ENCODE measurements around the gene MRPS9.

The MRPS9 gene

GRCh38 chr2:105078906-105079495, 41.1 kb downstream of the MRPS9 start:
- DNase-seq (ENCODE audit: low read depth in 2 of 3, low spot score in 2 of 3) = no peak

- no peak for DNase-seq (ENCODE audit: low read depth in 2 of 3, low spot score in 2 of 3)
These were observed 42.6 kb downstream of the MRPS9 start for GRCh38 chr2:105080461-105080860.

DNA sequence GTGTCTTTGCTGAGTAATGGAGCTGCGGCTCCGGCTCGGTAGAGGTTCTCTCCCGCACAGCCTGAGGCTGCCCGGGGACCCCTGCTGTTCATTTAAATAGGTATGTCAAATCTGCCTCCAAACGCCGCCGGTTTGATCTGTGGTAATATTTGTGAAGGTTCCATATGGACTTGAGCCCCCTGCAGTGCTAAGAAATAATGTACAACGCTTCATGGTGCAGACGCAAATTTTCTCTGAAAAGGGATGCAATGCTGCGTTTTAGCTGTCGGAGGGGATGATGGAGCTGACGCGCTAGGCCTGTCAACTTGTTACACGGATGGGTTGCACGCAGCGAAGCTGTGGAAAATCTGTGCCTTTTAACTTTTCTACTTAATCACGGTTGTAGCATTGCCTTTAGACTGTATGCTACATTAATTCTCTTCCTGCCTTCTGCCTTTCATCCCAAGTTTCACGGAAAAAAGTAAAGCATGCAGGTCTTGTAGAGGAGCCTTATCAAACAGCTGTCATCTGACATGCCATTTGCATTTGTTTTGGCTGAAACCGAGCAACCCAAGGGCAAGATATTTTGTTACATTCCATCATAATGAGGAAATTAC, 43.2 kb downstream of the MRPS9 start:
- DNase-seq (ENCODE audit: low read depth in 2 of 3, low spot score in 2 of 3) = no peak

- DNase-seq (ENCODE audit: low read depth in 2 of 3, low spot score in 2 of 3) = no peak
These were observed 44.2 kb downstream of the MRPS9 start for GRCh38 chr2:105082107-105082506.

GRCh38 chr2:105085525-105085924, 47.7 kb downstream of the MRPS9 start:
- no peak for DNase-seq (ENCODE audit: low read depth in 2 of 3, low spot score in 2 of 3)

- no peak for DNase-seq (ENCODE audit: low read depth in 2 of 3, low spot score in 2 of 3)
These were observed 49.4 kb downstream of the MRPS9 start for GRCh38 chr2:105087273-105087672.

GRCh38 chr2:105090091-105090490, 52.2 kb downstream of the MRPS9 start:
- DNase-seq (ENCODE audit: low read depth in 2 of 3, low spot score in 2 of 3) = no peak

DNA sequence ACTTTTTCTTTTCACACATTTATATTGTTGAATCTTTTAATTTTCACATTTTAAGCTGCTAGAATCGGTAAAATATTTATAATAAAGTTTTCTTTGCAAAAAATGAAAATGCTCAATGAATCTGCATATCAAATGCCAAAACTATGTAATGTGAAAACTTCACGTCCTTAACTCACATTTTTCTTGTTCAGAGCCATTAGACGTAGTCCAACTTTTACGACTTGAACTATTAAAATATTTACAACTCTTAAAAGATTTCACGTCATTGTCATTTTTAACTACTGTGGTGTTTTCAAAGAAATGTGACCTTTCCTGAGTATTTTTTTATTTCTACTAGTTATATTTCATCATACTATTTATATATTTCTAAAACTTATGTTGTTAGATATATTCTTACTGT, 54.9 kb downstream of the MRPS9 start:
- no peak for DNase-seq (ENCODE audit: low read depth in 2 of 3, low spot score in 2 of 3)

- no peak for DNase-seq (ENCODE audit: low read depth in 2 of 3, low spot score in 2 of 3)
These were observed 61.3 kb downstream of the MRPS9 start for GRCh38 chr2:105099153-105099552.

DNA sequence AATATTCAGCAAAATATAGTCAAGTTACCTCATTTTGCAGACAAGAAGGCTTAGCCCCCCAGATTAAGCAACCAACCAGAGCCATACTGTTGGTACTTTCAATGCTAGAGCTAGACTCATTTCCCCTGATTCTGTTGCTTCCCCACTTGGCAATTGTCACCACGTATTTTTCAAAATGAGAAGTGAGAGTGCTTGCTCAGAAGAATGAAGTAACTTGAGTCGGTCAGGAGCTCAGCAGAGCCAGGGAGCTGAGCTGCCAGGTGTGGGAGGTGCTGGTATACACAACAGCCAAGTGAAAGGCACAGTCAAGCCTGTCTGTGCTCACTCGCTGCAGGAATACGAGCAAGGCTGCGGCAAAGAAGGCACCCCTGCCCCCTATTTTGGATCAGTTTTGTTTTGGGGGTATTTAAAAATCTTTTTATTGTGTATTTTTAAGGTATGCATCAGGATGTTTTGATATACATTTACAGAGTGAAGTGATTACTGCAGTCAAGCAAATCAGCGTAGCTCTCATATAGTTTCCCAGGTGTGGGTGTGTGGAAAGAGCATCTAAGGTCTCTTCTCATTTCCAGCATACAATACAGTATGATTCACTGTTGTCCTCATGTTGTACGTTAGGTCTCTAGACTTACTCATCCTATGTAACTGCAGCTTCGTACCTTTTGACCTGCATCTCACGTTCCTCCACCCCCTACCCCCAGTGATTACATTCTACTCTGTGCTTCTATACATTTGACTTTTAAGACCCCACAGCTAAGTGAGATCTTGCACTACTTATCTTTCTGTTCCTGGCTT, 62.4 kb downstream of the MRPS9 start:
- no peak for DNase-seq (ENCODE audit: low read depth in 2 of 3, low spot score in 2 of 3)

DNA sequence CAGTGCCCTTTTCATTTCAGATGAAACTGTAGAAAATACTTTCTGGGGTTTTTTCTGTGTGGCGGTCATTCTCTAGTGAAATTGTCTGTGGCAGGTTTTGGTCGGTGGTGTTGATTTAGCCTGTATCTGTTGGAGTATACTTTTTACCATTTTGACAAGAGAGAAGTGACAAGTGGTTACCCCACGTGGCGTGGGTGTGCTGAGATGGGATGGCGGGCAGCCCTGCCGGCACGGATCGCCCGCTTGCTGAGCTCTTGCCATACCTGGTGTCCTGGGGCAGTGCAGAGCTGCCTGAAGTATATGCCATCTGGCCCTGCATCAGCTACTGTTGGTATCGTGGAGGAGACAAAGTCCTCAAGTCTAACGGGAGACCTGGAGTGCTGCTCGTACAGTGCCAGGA, 64.1 kb downstream of the MRPS9 start:
- no peak for DNase-seq (ENCODE audit: low read depth in 2 of 3, low spot score in 2 of 3)

DNA sequence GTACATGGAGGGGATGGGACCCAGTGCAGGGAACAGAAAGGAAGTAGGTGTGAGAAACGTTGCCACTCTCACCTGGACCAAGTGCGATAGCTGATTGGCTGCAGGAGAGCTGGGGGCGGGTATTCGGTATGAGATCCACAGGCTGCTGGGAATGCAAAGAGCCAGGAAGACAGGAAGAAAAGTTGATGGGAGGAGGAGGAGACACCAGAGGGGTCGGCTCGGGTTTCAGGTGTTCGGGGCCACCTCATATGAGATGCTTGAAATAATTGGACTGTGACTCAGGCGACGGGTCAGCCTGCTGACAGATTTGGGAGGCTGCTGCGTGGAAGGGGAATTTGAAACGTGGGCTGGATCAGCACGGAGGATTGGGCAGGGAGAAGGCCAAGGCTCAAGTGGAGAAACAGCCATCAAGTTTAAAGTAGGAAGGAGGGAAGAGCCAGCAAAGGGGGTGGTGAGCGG, 65.1 kb downstream of the MRPS9 start:
- no peak for DNase-seq (ENCODE audit: low read depth in 2 of 3, low spot score in 2 of 3)

DNA sequence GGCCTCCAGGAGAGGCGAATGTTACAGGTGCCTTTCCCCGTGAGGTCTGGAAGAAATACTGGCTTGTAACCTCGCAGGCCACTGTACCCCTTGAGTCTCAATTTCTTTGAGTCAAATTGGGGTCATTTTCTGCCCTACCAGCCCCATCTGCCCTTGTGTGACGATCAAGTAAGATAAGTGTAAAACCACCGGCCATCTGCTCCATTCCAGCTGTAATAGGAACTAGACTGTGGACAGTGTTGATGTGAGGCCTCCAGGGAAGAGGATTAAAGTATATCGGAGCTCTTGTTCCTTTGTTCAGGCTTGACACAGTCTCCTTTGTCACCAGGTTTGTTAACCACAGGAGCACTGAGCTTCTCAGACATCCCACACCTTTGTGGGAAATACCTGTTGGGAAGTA, 65.6 kb downstream of the MRPS9 start:
- DNase-seq (ENCODE audit: low read depth in 2 of 3, low spot score in 2 of 3) = no peak

DNA sequence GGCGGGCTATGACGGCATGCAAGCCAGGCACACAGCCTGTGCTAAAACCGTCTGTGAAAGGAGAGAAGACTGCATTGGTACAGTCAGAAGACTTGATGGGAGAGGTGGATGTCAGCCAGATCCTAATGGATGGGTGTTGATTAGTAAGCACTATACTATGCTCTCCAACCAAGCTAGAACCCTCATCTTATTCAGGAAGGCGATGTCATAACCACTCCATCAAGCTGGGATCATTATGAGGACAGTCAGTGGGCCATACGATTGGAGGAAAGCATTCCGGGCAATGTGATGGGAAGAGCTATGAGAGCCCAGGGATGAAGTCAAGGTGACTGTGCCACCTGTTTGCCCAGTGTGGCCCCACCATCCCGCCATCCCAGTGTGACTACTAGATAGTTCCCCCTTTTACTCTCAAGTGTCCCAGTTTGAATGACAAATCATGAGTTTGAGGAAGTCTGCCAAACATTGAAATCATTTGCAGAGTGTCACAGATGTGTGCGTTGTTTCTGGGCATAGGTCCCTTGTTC, 66.4 kb downstream of the MRPS9 start:
- no peak for DNase-seq (ENCODE audit: low read depth in 2 of 3, low spot score in 2 of 3)

DNA sequence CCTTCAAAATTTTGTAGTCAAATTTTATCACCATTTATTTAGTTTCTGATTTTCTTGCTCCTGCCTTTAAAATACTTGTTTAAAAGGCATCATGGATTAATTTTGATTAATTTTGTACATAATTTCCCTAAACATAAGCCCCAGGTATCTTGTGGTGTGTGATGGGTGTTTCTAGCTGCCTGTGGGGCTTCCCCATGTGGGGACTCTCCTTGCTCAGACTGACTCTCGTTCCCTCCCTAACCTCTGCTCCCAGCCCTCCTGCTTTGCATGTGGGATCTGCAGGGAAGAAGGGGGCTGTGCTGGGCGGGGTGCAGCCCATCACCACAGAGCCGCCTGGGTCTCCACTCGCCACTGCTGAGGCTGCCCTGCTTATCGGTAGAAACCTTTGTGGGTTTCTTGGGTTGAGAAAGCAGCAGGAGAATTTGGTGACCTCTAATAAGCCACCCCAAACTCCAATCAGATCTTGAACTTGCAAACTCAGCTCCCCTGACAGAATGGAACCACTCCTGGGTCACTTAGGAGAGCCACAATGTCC, 72.5 kb downstream of the MRPS9 start:
- no peak for DNase-seq (ENCODE audit: low read depth in 2 of 3, low spot score in 2 of 3)

DNA sequence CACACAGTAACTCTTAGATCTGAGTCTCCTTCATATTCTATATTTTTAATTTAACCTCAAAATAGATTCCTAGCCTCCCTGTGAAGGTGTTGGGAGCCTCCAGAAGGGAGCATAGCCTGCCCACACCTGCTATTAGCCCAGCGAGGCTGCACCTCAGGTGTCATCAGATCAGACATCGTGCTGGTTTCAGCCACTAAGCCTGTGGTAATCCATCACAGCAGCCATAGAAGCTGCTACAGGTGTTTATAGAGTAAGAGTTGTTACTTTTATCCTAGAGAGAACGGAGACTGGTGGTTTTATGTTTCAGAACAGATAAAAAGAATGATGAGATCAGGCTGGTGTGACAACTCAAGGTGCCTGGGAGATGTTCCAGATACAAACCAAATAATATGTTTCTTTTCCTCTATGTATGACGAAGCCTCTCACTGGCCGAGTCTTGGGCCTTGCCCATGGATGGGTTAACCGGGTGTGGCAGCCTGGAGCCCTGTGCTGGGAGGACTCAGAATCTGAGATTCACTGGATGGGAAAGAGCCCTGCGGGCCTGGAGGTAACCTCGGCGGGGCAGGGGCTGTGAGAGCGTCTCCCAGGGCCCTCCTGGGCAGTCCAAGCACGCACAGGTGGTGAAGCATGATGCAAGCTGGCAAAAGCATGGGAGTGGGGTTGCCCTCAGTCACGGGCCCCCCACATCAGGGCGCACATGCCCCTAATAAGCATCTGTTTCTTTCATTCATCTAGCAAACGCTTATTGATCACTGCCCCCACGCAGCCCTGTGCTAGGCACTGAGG, 73.7 kb downstream of the MRPS9 start:
- no peak for DNase-seq (ENCODE audit: low read depth in 2 of 3, low spot score in 2 of 3)

GRCh38 chr2:105112345-105112744, 74.5 kb downstream of the MRPS9 start:
- no peak for DNase-seq (ENCODE audit: low read depth in 2 of 3, low spot score in 2 of 3)

GRCh38 chr2:105113616-105114291, 75.9 kb downstream of the MRPS9 start:
- DNase-seq (ENCODE audit: low read depth in 2 of 3, low spot score in 2 of 3) = no peak

GRCh38 chr2:105114551-105114950, 76.7 kb downstream of the MRPS9 start:
- DNase-seq (ENCODE audit: low read depth in 2 of 3, low spot score in 2 of 3) = no peak

DNA sequence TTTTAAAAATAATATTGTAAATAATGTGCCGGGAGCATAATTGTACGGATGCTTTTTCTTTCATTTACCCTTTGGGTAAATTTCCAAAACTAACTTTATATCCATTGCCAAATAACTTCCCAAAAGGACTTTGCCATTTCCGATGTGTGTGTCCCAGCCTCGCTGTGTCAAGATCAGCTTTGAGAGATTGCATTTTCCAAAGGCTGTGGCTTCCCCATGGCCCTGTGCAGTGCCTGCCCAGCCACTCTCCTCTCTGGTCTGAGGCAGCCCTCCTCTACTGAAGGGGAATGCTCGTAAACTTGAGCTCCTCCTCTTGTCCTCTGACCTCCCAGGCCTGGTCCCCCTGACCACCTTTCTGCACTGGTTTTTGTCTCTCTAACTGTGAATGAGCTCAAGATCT, 78.5 kb downstream of the MRPS9 start:
- DNase-seq (ENCODE audit: low read depth in 2 of 3, low spot score in 2 of 3) = no peak

DNA sequence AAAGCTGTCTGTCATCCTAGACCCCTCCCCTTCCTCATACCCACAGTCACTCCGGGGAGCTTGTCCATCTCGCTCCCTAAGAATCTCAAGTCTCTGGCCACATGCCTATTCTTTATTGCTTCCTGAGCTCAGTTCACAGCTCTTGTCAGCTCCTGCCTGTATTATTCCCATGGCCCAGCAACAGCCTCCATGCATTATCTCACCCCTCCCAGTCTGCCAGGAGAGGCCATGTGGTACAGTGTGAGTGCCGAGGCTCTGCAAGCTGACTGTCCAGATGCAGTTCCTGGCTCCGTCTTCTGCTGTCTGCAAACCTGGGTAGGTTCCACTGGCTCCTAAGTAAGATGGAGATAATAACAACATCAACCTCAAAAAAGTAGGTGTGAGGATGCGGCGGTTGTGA, 79.7 kb downstream of the MRPS9 start:
- no peak for DNase-seq (ENCODE audit: low read depth in 2 of 3, low spot score in 2 of 3)
